Trophoblast cell (in vitro differentiated cells and primary cell): Measurements from ENCODE around the gene FBRS.
"Not testable (repeated sequence)": the region's sequence is repeated elsewhere in the genome, so short reads cannot be mapped to it uniquely, and the experiment has no call there.

ENCODE experiments used
- DNase-seq, 2 donors: peaks; one replicate each; pipeline ENCODE4 v3.0.0-alpha.2; 2016
- H2AFZ ChIP-seq: 2 replicates; pipeline ENCODE4 v1.6.1; 2013; ENCODE audit warnings: low read length, moderate library complexity, mild to moderate bottlenecking; ENCODE audit not compliant: insufficient read depth, poor library complexity
- H2AK5ac ChIP-seq: 2 replicates; pipeline ENCODE4 v1.6.1; 2013; ENCODE audit warnings: mild to moderate bottlenecking, low read length
- H2BK120ac ChIP-seq: 2 replicates; pipeline ENCODE4 v1.6.1; 2013; ENCODE audit warnings: low read length, mild to moderate bottlenecking, moderate library complexity; ENCODE audit not compliant: insufficient read depth, poor library complexity
- H2BK12ac ChIP-seq: 2 replicates; pipeline ENCODE4 v1.6.1; 2013; ENCODE audit warnings: mild to moderate bottlenecking, low read length, moderate library complexity
- H2BK5ac ChIP-seq: 2 replicates; pipeline ENCODE4 v1.6.1; 2013; ENCODE audit warnings: low read length, low read depth, moderate library complexity, mild to moderate bottlenecking; ENCODE audit not compliant: poor library complexity
- H3K14ac ChIP-seq: 2 replicates; pipeline ENCODE4 v1.6.1; 2013; ENCODE audit warnings: mild to moderate bottlenecking, low read length
- H3K18ac ChIP-seq: 2 replicates; pipeline ENCODE4 v1.6.1; 2013; ENCODE audit warnings: mild to moderate bottlenecking, low read length
- H3K23ac ChIP-seq: 2 replicates; pipeline ENCODE4 v1.6.1; 2013; ENCODE audit warnings: low read length
- H3K27ac ChIP-seq: 2 replicates; pipeline ENCODE4 v1.5.1; 2013; ENCODE audit warnings: low read depth, mild to moderate bottlenecking, inconsistent platforms, low read length, moderate library complexity
- H3K27me3 ChIP-seq: 2 replicates; pipeline ENCODE4 v1.6.1; 2013; ENCODE audit warnings: inconsistent platforms, mild to moderate bottlenecking, low read length, moderate library complexity; ENCODE audit not compliant: insufficient read depth
- H3K36me3 ChIP-seq, 2 experiments: 1 replicate in 1 of 2; 2 replicates in 1 of 2; pipeline ENCODE4 v1.6.1; 2013; ENCODE audit warnings: low read length in 2 of 2, mild to moderate bottlenecking in 2 of 2, moderate library complexity in 1 of 2; ENCODE audit not compliant: insufficient read depth in 2 of 2, control insufficient read depth in 1 of 2
- H3K4ac ChIP-seq: 2 replicates; pipeline ENCODE4 v1.6.1; 2013; ENCODE audit warnings: low read depth, mild to moderate bottlenecking, low read length, moderate library complexity
- H3K4me1 ChIP-seq, 2 experiments: 1 replicate in 1 of 2; 2 replicates in 1 of 2; pipeline ENCODE4 v1.6.1; 2013; ENCODE audit warnings: low read length in 2 of 2, mild to moderate bottlenecking in 2 of 2, moderate library complexity in 1 of 2; ENCODE audit not compliant: insufficient read depth in 2 of 2, control insufficient read depth in 1 of 2
- H3K4me2 ChIP-seq: 2 replicates; pipeline ENCODE4 v1.6.1; 2013; ENCODE audit warnings: inconsistent platforms, mild to moderate bottlenecking, low read length, moderate library complexity
- H3K4me3 ChIP-seq: 2 replicates; pipeline ENCODE4 v1.5.1; 2013; ENCODE audit warnings: mild to moderate bottlenecking, low read depth, low read length, inconsistent platforms
- H3K79me1 ChIP-seq: one replicate; pipeline ENCODE4 v1.6.1; 2013; ENCODE audit warnings: low read length
- H3K79me2 ChIP-seq: 2 replicates; pipeline ENCODE4 v1.6.1; 2013; ENCODE audit warnings: low read length, mild to moderate bottlenecking; ENCODE audit not compliant: control insufficient read depth, insufficient read depth, poor library complexity
- H3K9ac ChIP-seq: 2 replicates; pipeline ENCODE4 v1.6.1; 2013; ENCODE audit warnings: mild to moderate bottlenecking, low read length
- H3K9me3 ChIP-seq: 2 replicates; pipeline ENCODE4 v1.6.1; 2013; ENCODE audit warnings: low read depth, mild to moderate bottlenecking, control low read depth, inconsistent platforms, low read length; ENCODE audit not compliant: insufficient read depth
- H4K12ac ChIP-seq: 2 replicates; pipeline ENCODE4 v1.6.1; 2013; ENCODE audit warnings: low read depth, mild to moderate bottlenecking, low read length, moderate library complexity
- H4K8ac ChIP-seq: 2 replicates; pipeline ENCODE4 v1.6.1; 2013; ENCODE audit warnings: low read depth, mild to moderate bottlenecking, low read length, moderate library complexity
- H4K91ac ChIP-seq: one replicate; pipeline ENCODE4 v1.6.1; 2013; ENCODE audit warnings: low read depth, mild to moderate bottlenecking, low read length, moderate library complexity
- whole genome bisulfite sequencing: extraction: QIAGEN DNeasy Blood & Tissue Kit; methylation state at CpG from one replicate; pipeline ENCODE4 v1.1.7; 2013; ENCODE audit warnings: missing lambda C conversion rate; ENCODE audit not compliant: insufficient read length, insufficient coverage; ENCODE audit errors: extremely low coverage; 5-methylcytosine and 5-hydroxymethylcytosine counted together

FBRS gene

GRCh38 chr16:30637139-30637538 lies 21.1 kb upstream of the FBRS start:
- no CpG with 5 or more reads among the region's 10 CpGs for WGBS
- not testable (repeated sequence) for H4K91ac ChIP-seq, H3K27ac ChIP-seq, H2AK5ac ChIP-seq, DNase-seq, H2BK12ac ChIP-seq, H3K27me3 ChIP-seq, H4K8ac ChIP-seq, H2BK5ac ChIP-seq, H3K36me3 ChIP-seq, H3K9me3 ChIP-seq, H4K12ac ChIP-seq, H3K79me2 ChIP-seq, H3K79me1 ChIP-seq, H3K14ac ChIP-seq, H3K9ac ChIP-seq, H3K18ac ChIP-seq, H3K4ac ChIP-seq, H3K4me1 ChIP-seq, H3K23ac ChIP-seq, H3K4me3 ChIP-seq, H2BK120ac ChIP-seq, H3K4me2 ChIP-seq, H2AFZ ChIP-seq

GRCh38 chr16:30637944-30638343 lies 20.3 kb upstream of the FBRS start:
- H3K4me3 ChIP-seq: no peak overlapping the region
- no peaks in the 10 kb centered on the region for H3K27me3 ChIP-seq
- no peak overlapping the region for H3K14ac ChIP-seq
- H2BK12ac ChIP-seq: no peak overlapping the region
- no peak overlapping the region for H2AFZ ChIP-seq
- no peak overlapping the region for H2BK120ac ChIP-seq
- H3K4ac ChIP-seq: no peak overlapping the region
- no peak overlapping the region for H4K91ac ChIP-seq
- H3K27ac ChIP-seq: no peak overlapping the region
- H3K79me1 ChIP-seq: peaks cover 9% of the 10 kb centered on the region
- H3K9me3 ChIP-seq: no peaks in the 10 kb centered on the region
- H4K12ac ChIP-seq: no peak overlapping the region
- peaks cover 4% of the 10 kb centered on the region for H3K79me2 ChIP-seq
- no peak overlapping the region for H3K4me2 ChIP-seq
- peak; percentile 48 to 80 for DNase-seq
- H3K23ac ChIP-seq: no peak overlapping the region
- H2AK5ac ChIP-seq: no peak overlapping the region
- no peak overlapping the region for H3K18ac ChIP-seq
- H4K8ac ChIP-seq: no peak overlapping the region
- peaks cover 0 to 2% of the 10 kb centered on the region in 2 experiments for H3K4me1 ChIP-seq
- no peak overlapping the region for H3K9ac ChIP-seq
- no peak overlapping the region for H2BK5ac ChIP-seq
- no peaks in the 10 kb centered on the region for H3K36me3 ChIP-seq
- no CpG with 5 or more reads among the region's 1 CpG for WGBS

GRCh38 chr16:30641378-30641982 lies 16.8 kb upstream of the FBRS start:
- no peak overlapping the region for H3K23ac ChIP-seq
- H3K79me2 ChIP-seq: no peaks in the 10 kb centered on the region
- no peaks in the 10 kb centered on the region for H3K4me1 ChIP-seq
- H3K4ac ChIP-seq: no peak overlapping the region
- no peak overlapping the region for H4K12ac ChIP-seq
- no CpG with 5 or more reads among the region's 3 CpGs for WGBS
- no peak overlapping the region for H4K91ac ChIP-seq
- H2BK5ac ChIP-seq: no peak overlapping the region
- H3K4me2 ChIP-seq: no peak overlapping the region
- no peak overlapping the region for H2BK12ac ChIP-seq
- no peaks in the 10 kb centered on the region for H3K36me3 ChIP-seq
- H3K27me3 ChIP-seq: no peaks in the 10 kb centered on the region
- H2AFZ ChIP-seq: no peak overlapping the region
- H3K9ac ChIP-seq: no peak overlapping the region
- H3K4me3 ChIP-seq: no peak overlapping the region
- no peak overlapping the region for H2AK5ac ChIP-seq
- H3K27ac ChIP-seq: no peak overlapping the region
- no peaks in the 10 kb centered on the region for H3K79me1 ChIP-seq
- no peak overlapping the region for H3K18ac ChIP-seq
- no peak for DNase-seq
- H3K14ac ChIP-seq: no peak overlapping the region
- H3K9me3 ChIP-seq: no peaks in the 10 kb centered on the region
- no peak overlapping the region for H4K8ac ChIP-seq
- H2BK120ac ChIP-seq: no peak overlapping the region

GRCh38 chr16:30644334-30644830 lies 13.8 kb upstream of the FBRS start:
- no peak overlapping the region for H4K8ac ChIP-seq
- H3K27me3 ChIP-seq: no peaks in the 10 kb centered on the region
- no peak overlapping the region for H3K4me2 ChIP-seq
- no peak overlapping the region for H2AK5ac ChIP-seq
- no peak for DNase-seq
- no peak overlapping the region for H3K4me3 ChIP-seq
- H3K9ac ChIP-seq: no peak overlapping the region
- no peak overlapping the region for H2BK120ac ChIP-seq
- no peaks in the 10 kb centered on the region for H3K9me3 ChIP-seq
- H3K79me2 ChIP-seq: no peaks in the 10 kb centered on the region
- no peaks in the 10 kb centered on the region for H3K79me1 ChIP-seq
- WGBS: no CpG with 5 or more reads among the region's 4 CpGs
- H3K14ac ChIP-seq: no peak overlapping the region
- no peak overlapping the region for H4K12ac ChIP-seq
- H3K27ac ChIP-seq: no peak overlapping the region
- no peak overlapping the region for H2BK5ac ChIP-seq
- H4K91ac ChIP-seq: no peak overlapping the region
- no peak overlapping the region for H2AFZ ChIP-seq
- no peak overlapping the region for H2BK12ac ChIP-seq
- no peak overlapping the region for H3K18ac ChIP-seq
- H3K4me1 ChIP-seq: no peaks in the 10 kb centered on the region
- H3K36me3 ChIP-seq: no peaks in the 10 kb centered on the region
- H3K4ac ChIP-seq: no peak overlapping the region
- no peak overlapping the region for H3K23ac ChIP-seq
